ENCODE results near the gene ZBTB25.

ZBTB25 gene

DNA sequence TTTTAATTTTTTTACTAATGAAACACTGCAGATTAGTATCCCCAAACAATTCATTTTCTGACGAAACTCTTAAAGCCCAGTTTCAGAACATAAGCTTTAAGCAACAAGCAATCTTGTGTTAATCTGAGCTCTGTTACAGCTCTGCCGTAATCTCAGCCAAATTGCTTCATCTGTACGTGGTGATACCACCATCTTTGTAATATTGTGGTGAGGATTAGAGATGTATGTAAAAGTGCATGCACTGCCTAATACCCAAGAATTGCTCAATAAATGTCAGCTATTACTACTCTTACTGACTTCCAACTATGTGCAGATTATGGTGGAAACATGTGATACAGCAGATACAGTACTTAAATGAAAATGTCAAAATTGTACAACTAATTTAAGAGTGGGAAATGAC, 36.5 kb downstream of the ZBTB25 start:
- H3K4me1 ChIP-seq (ENCODE audit: control insufficient read depth, low read depth, low read length): peaks cover 13% of the 10 kb centered on the region
- no peak overlapping the region for H3K9ac ChIP-seq (ENCODE audit: low read length)
- no peak overlapping the region for H3K4me3 ChIP-seq (ENCODE audit: low read length)
- no peaks in the 10 kb centered on the region for H3K36me3 ChIP-seq (ENCODE audit: control insufficient read depth, low read depth, low read length)
- H3K9me3 ChIP-seq (ENCODE audit: control insufficient read depth, low read depth, low read length): no peaks in the 10 kb centered on the region
- peaks cover 17% of the 10 kb centered on the region for H3K27me3 ChIP-seq (ENCODE audit: control insufficient read depth, insufficient read depth, low read length)
- H3K27ac ChIP-seq (ENCODE audit: low read length): no peak overlapping the region

DNA sequence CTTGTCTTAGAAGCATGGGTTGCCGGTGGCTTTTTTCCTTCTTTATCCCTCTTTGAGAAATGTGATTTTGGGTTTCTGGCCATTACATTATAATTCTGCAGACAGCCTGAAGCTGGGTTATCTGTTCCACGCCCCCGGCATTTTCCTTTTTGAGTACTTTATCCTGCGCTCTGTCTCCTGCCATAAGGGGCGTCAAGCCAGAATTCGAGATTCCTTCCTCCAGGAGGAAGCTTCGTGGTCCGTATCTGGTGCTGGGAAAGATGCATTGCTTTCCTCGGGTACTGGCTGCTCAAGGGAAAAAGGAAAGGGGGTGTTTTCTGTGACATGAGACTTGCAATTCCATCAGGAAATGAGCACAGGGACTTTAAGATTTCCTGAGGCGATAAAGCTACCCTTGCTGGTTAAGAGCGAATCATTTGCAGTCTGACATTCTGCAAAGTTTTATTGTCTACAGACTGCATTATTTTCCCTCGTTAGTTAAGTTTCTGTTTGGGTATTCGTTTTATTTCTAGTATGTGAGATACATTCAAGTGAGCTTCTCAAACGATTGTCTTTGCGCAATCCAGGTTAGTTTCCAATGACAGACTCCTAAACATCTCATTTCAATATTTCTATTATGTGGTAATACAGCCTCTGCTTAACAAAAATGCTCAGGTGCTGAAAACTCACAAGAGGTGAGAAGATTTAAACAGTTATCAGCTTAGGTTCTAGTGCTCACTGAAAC, 37.6 kb downstream of the ZBTB25 start:
- Histone ChIP-seq H3K9ac (ENCODE audit: low read length) (peak overlapping the region; percentile 50), H3K4me3 (ENCODE audit: low read length) (peak overlapping the region; percentile 77), H3K9me3 (ENCODE audit: control insufficient read depth, low read depth, low read length) (no peaks in the 10 kb centered on the region), H3K4me1 (ENCODE audit: control insufficient read depth, low read depth, low read length) (peaks cover 13% of the 10 kb centered on the region), H3K36me3 (ENCODE audit: control insufficient read depth, low read depth, low read length) (no peaks in the 10 kb centered on the region), H3K27ac (ENCODE audit: low read length) (no peak overlapping the region), H3K27me3 (ENCODE audit: control insufficient read depth, insufficient read depth, low read length) (peaks cover 17% of the 10 kb centered on the region)

DNA sequence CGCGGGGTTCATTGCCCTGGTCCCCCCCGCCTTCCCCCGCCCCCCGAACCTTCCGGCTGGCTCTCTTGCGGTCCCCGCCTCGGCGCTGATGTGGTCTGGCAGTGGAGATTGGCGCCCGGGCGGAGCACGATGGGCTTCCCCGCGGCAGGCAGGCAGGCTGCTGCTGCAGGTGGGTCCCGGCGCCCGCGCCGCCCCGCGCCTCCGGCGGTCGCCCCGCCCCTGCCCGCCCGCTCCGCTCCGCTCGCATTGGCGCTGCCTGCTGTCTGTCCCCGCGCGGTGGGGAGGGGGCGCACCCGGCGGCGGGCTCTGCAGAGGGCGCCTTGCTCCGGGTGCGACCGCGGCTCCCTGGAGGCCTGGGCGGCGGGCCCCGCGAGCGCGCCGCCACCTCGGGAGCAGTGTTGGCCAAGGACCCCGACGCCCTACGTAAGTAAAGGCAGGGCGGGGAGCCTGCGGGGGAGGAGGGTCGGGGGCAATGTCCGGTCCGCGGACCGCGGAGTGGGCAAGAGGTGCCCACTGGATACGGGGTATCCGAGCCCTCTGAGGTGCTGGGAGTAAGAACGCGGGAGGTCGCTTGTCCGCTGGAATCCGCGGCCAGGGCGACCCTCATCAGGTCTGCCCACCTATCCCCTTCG, 38.3 kb downstream of the ZBTB25 start, which contains the start of gene AKAP5:
Gene AKAP5, plus strand, starts transcription at position 309 of the 632 bp plus-strand sequence. CDS start 2,896 bp downstream, outside the sequence.
- Histone ChIP-seq H3K9me3 (ENCODE audit: control insufficient read depth, low read depth, low read length) (no peaks in the 10 kb centered on the region), H3K4me3 (ENCODE audit: low read length) (peak within 1 kb of the TSS; percentile 77), H3K36me3 (ENCODE audit: control insufficient read depth, low read depth, low read length) (no peaks in the 10 kb centered on the region), H3K4me1 (ENCODE audit: control insufficient read depth, low read depth, low read length) (peaks cover 13% of the 10 kb centered on the region), H3K27me3 (ENCODE audit: control insufficient read depth, insufficient read depth, low read length) (peaks cover 17% of the 10 kb centered on the region), H3K9ac (ENCODE audit: low read length) (peak within 1 kb of the TSS; percentile 55), H3K27ac (ENCODE audit: low read length) (no peak within 1 kb of the TSS)

DNA sequence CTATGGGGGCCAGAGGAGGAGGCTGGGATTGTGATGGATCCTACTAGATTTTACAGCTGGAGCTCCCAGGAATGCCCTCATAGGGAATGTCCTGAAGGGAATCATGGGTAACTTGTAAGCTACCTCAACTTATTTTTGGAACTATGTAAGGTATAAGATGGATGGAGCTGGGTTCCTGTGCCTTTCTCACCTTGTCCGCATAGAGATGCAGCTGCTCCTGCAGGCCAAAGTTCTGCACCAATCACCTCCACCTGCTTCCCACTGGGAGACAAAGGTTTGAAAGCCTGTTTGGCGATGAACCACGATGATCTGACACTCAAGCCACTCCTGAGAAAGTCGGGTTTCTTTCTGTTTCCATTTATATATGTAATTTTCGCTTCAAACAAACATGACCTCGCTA, 39.0 kb downstream of the ZBTB25 start:
- peak overlapping the region; percentile 55 for H3K9ac ChIP-seq (ENCODE audit: low read length)
- peaks cover 17% of the 10 kb centered on the region for H3K27me3 ChIP-seq (ENCODE audit: control insufficient read depth, insufficient read depth, low read length)
- H3K4me3 ChIP-seq (ENCODE audit: low read length): peak overlapping the region; percentile 77
- H3K9me3 ChIP-seq (ENCODE audit: control insufficient read depth, low read depth, low read length): no peaks in the 10 kb centered on the region
- H3K27ac ChIP-seq (ENCODE audit: low read length): no peak overlapping the region
- peaks cover 4% of the 10 kb centered on the region for H3K36me3 ChIP-seq (ENCODE audit: control insufficient read depth, low read depth, low read length)
- H3K4me1 ChIP-seq (ENCODE audit: control insufficient read depth, low read depth, low read length): peaks cover 13% of the 10 kb centered on the region

DNA sequence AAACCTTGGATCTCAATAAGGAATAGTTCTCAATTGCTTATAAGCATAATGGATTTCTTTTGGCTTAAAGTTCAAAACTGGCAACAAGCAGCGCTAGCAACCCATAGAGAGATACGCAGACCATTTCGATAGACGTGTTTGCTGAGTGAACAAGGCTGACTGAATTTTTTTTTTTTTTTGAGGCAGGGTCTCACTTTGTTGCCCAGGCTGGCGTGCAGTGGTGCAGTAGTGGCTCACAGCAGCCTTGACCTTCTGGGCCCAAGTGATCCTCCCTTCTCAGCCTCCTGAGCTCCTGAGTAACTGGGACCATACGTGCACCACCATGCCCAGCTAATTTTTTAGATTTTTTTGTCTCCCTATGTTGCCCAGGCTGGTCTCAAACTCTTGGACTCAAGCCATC, 39.8 kb downstream of the ZBTB25 start:
- Histone ChIP-seq H3K27me3 (ENCODE audit: control insufficient read depth, insufficient read depth, low read length) (peaks cover 17% of the 10 kb centered on the region), H3K36me3 (ENCODE audit: control insufficient read depth, low read depth, low read length) (peaks cover 11% of the 10 kb centered on the region), H3K4me1 (ENCODE audit: control insufficient read depth, low read depth, low read length) (peaks cover 13% of the 10 kb centered on the region), H3K4me3 (ENCODE audit: low read length) (no peak overlapping the region), H3K9me3 (ENCODE audit: control insufficient read depth, low read depth, low read length) (no peaks in the 10 kb centered on the region), H3K9ac (ENCODE audit: low read length) (no peak overlapping the region), H3K27ac (ENCODE audit: low read length) (no peak overlapping the region)

DNA sequence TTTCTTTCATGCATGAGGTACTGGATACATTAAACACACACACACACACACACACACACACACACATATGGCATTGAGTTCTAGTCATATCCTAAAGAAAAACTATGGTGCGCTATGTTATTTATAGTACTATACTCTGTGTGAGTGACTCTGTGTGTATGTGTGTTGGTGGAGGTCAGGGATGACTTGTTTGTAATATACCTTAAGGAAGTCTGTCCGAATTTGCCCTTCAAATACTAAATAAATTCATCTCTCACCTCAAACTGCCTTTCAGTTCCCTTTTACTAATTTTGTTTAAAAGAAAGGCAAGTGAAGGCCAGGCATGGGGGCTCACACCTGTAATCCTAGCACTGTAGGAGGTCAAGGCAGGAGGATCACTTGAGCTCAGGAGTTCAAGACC, 40.4 kb downstream of the ZBTB25 start:
- Histone ChIP-seq H3K4me3 (ENCODE audit: low read length) (no peak overlapping the region), H3K9me3 (ENCODE audit: control insufficient read depth, low read depth, low read length) (no peaks in the 10 kb centered on the region), H3K4me1 (ENCODE audit: control insufficient read depth, low read depth, low read length) (peaks cover 13% of the 10 kb centered on the region), H3K27me3 (ENCODE audit: control insufficient read depth, insufficient read depth, low read length) (peaks cover 17% of the 10 kb centered on the region), H3K36me3 (ENCODE audit: control insufficient read depth, low read depth, low read length) (peaks cover 18% of the 10 kb centered on the region), H3K9ac (ENCODE audit: low read length) (no peak overlapping the region), H3K27ac (ENCODE audit: low read length) (no peak overlapping the region)

DNA sequence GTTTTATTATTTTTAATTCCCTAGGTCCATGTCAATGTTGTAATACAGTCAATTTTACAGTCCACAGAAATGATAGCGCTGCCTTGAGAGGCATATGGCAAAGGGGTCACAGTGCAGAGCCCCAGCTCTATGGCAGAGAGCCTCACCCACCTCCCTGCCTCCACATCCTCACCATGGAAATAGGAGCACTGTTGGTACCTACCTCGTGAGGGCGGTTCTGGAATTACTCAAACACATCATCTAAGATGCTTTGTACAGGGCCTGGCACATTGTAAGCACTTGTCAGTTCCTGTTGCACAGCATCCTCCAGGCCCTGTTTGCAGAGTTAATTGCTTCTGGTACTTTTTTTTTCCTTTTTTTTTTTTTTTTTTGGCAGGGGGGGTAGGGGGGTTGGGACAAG, 42.4 kb downstream of the ZBTB25 start:
- Histone ChIP-seq H3K9ac (ENCODE audit: low read length) (no peak overlapping the region), H3K4me1 (ENCODE audit: control insufficient read depth, low read depth, low read length) (peaks cover 8% of the 10 kb centered on the region), H3K9me3 (ENCODE audit: control insufficient read depth, low read depth, low read length) (no peaks in the 10 kb centered on the region), H3K27me3 (ENCODE audit: control insufficient read depth, insufficient read depth, low read length) (peaks cover 7% of the 10 kb centered on the region), H3K36me3 (ENCODE audit: control insufficient read depth, low read depth, low read length) (peaks cover 29% of the 10 kb centered on the region), H3K4me3 (ENCODE audit: low read length) (no peak overlapping the region), H3K27ac (ENCODE audit: low read length) (no peak overlapping the region)

DNA sequence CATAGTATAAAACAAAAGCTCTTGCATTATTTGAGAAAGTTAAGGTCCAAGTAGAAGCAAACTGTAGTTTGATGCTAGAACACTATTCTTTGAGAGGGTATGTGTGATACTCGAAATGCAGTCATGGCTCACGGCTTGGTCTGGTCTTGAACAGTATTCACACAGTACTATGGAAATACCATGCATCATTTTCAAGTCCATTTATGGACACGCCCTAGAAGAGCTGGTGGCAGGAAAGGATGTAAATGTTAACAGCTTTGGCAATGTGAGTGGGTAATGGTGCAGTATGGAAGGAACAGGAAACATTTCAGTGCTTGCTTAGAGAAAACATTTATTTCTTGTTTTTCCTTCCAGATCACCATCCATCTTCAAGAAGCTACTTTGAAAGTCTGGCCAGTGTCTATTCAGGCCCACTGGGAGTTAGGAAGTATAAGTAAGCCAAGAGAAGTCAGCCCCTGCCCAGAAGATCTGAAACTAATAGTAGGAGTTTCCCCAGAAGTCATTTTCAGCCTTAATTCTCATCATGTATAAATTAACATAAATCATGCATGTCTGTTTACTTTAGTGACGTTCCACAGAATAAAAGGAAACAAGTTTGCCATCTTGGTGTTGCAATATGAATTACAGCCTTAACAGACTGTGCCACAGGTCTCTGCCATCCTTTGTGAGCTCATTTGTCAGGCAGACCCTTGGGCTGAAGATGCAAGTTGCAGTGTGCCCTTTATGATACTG, 44.1 kb downstream of the ZBTB25 start:
- Histone ChIP-seq H3K27me3 (ENCODE audit: control insufficient read depth, insufficient read depth, low read length) (no peaks in the 10 kb centered on the region), H3K36me3 (ENCODE audit: control insufficient read depth, low read depth, low read length) (peaks cover 45% of the 10 kb centered on the region), H3K27ac (ENCODE audit: low read length) (no peak overlapping the region), H3K9ac (ENCODE audit: low read length) (no peak overlapping the region), H3K9me3 (ENCODE audit: control insufficient read depth, low read depth, low read length) (no peaks in the 10 kb centered on the region), H3K4me3 (ENCODE audit: low read length) (no peak overlapping the region), H3K4me1 (ENCODE audit: control insufficient read depth, low read depth, low read length) (peaks cover 3% of the 10 kb centered on the region)

DNA sequence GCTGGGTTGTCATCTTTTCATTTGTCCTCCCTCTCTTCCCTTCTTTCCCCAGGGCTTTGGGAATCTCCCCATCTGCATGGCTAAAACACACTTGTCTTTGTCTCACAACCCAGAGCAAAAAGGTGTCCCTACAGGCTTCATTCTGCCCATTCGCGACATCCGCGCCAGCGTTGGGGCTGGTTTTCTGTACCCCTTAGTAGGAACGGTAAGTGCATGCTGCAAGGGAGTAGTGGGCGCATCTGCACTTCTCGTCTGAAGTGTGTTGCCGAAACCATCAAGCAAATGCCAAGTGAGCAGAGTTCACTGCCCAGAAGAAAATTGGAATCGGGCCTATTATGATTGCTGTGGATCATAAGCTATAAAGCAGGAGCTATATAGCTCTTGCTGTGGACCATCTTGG, 49.0 kb downstream of the ZBTB25 start:
- Histone ChIP-seq H3K4me3 (ENCODE audit: low read length) (no peak overlapping the region), H3K9ac (ENCODE audit: low read length) (no peak overlapping the region), H3K27me3 (ENCODE audit: control insufficient read depth, insufficient read depth, low read length) (no peaks in the 10 kb centered on the region), H3K27ac (ENCODE audit: low read length) (no peak overlapping the region), H3K36me3 (ENCODE audit: control insufficient read depth, low read depth, low read length) (peaks cover 81% of the 10 kb centered on the region), H3K4me1 (ENCODE audit: control insufficient read depth, low read depth, low read length) (no peaks in the 10 kb centered on the region), H3K9me3 (ENCODE audit: control insufficient read depth, low read depth, low read length) (no peaks in the 10 kb centered on the region)

DNA sequence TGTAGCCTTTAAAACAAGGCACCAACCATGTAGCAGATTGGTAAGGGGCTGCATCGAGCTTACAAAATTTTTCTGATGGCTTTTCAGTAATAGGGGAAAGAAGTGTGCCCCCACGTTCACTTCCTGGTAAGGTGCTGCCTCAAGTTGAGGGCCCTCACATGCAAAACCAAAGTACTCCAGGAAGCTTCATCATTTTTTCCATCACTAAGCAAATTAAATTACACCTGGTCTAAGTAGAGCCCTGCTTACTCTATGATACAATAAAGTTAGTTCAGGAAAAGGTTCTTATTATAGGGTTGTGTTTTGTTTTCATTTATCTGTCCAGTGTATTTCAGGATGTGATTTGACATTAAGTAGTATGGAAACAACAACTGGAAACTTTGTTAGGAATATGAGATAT, 53.4 kb downstream of the ZBTB25 start:
- Histone ChIP-seq H3K36me3 (ENCODE audit: control insufficient read depth, low read depth, low read length) (peaks cover 74% of the 10 kb centered on the region), H3K27me3 (ENCODE audit: control insufficient read depth, insufficient read depth, low read length) (no peaks in the 10 kb centered on the region), H3K27ac (ENCODE audit: low read length) (no peak overlapping the region), H3K4me1 (ENCODE audit: control insufficient read depth, low read depth, low read length) (no peaks in the 10 kb centered on the region), H3K4me3 (ENCODE audit: low read length) (no peak overlapping the region), H3K9ac (ENCODE audit: low read length) (no peak overlapping the region), H3K9me3 (ENCODE audit: control insufficient read depth, low read depth, low read length) (no peaks in the 10 kb centered on the region)

DNA sequence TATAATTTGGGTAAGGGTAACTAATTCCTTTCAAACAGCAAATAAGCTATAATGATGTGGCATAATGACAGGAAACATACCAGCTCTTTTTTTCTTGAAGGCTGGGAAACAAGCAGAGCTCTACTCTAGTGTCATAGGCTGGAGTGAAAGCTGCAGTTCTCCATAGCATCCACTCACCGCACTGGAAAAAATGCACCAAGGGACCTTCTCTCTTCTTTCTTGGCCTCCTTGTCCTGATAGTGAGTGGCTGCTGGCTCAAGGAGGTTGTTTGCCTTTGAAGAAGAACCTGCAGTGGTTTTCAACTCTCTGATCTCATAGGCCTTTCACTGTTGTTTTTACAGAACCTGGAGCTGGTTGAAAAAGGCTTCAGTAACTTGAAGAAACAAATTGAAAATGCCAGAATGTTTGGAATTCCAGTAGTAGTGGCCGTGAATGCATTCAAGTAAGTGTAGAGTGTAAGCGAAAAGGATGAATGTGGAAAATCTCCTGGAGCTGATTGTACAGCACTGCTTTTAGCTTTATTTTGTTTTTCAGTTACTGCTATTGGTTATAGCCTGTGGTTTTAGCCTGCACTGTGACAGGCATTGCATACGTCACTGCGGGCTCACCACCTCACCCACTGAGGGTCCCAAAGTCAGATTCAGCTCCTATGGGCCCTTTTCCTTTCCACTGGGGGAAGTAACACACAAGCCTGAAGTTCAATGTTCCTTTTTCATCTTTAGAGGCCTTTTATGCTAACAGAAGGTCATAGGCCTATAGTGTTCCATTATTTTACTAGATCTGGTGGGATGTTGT, 55.6 kb downstream of the ZBTB25 start:
- H3K27me3 ChIP-seq (ENCODE audit: control insufficient read depth, insufficient read depth, low read length): no peaks in the 10 kb centered on the region
- no peak overlapping the region for H3K9ac ChIP-seq (ENCODE audit: low read length)
- peaks cover 75% of the 10 kb centered on the region for H3K36me3 ChIP-seq (ENCODE audit: control insufficient read depth, low read depth, low read length)
- no peak overlapping the region for H3K27ac ChIP-seq (ENCODE audit: low read length)
- no peaks in the 10 kb centered on the region for H3K4me1 ChIP-seq (ENCODE audit: control insufficient read depth, low read depth, low read length)
- no peaks in the 10 kb centered on the region for H3K9me3 ChIP-seq (ENCODE audit: control insufficient read depth, low read depth, low read length)
- H3K4me3 ChIP-seq (ENCODE audit: low read length): no peak overlapping the region

Data from iPS-18a (cell line).